Measurements from ENCODE around the gene SLC13A4. TPM values are rescaled to one million over a fixed set of nuclear protein-coding genes. Genes with fewer than 3 reads are reported as not detected.

The SLC13A4 gene
- total and polyA plus RNA-seq, 2 of the 13 experiments (the other 11 are each of a cell fraction or from before 2014, with no cell fraction given): 0.04 TPM; not detected in 1

GRCh38 chr7:135726276-135726788 is 1.7 kb downstream of the SLC13A4 start (continued):
- TF ChIP-seq ZNF546 (CRISPR knock-in tag; conservative IDR thresholded peaks at IDR 0.05): no peak

- no peak for ATAC-seq
- H3K4me1 ChIP-seq (ENCODE audit: insufficient read depth, low read length): 0 out of 2 replicates have a peak, but pooled peaks cover 10% of the 10 kb centered on the region
- POLR2A ChIA-PET: no interaction called here
- intact Hi-C loops (cut with micrococcal nuclease; ENCODE audit: unreplicated experiment): no loop called here
- DNase-seq (ENCODE audit: low spot score): no peak
- no peak overlapping the region for H3K27ac ChIP-seq (ENCODE audit: extremely low read length, insufficient read depth, low read length)
- no peak overlapping the region for H3K4me3 ChIP-seq (replicated peaks in 1 of 3; ENCODE audit: insufficient read depth in 1 of 3, low read depth in 2 of 3, low read length in 3 of 3)
- H3K79me2 ChIP-seq (ENCODE audit: insufficient read depth, low read length): no peaks in the 10 kb centered on the region
- peaks cover 3 to 45% of the 10 kb centered on the region in 2 experiments for H3K27me3 ChIP-seq (ENCODE audit: control insufficient read depth in 1 of 2, insufficient read depth in 2 of 2, low read length in 2 of 2)
- CTCF ChIA-PET (ENCODE audit: low intra/inter-chr PET ratio, low total read pairs): no interaction called here
- H3K4me2 ChIP-seq (ENCODE audit: low read depth, low read length): no peak overlapping the region
- H4K20me1 ChIP-seq (ENCODE audit: insufficient read depth, low read length): no peaks in the 10 kb centered on the region
- H2AFZ ChIP-seq (ENCODE audit: low read length): no peak overlapping the region
- no peak overlapping the region for H3K9ac ChIP-seq (ENCODE audit: insufficient read depth, low read depth, low read length)
- in situ Hi-C loops (cut with HindIII; ENCODE audit: extremely low pct_ligation_motif_present, low pct_unique_long_range_greater_than_20kb): no loop called here
- H3K9me3 ChIP-seq (ENCODE audit: low read length): no peaks in the 10 kb centered on the region
- 0% methylated on average over 6 of the region's 7 CpGs for WGBS (ENCODE audit: low lambda C conversion rate)
- no TSS peak for BruUV-seq (replicated peaks)
- no peak for FAIRE-seq
- no peaks in the 10 kb centered on the region for H3K36me3 ChIP-seq (replicated peaks in 1 of 2; ENCODE audit: control insufficient read depth in 1 of 2, insufficient read depth in 2 of 2, low read length in 2 of 2)
- TF ChIP-seq FLYWCH1 (CRISPR knock-in tag; IDR thresholded peaks at IDR 0.05): no peak
- TF ChIP-seq ZNF557 (CRISPR knock-in tag; IDR thresholded peaks at IDR 0.05): no peak
- no peak for TF ChIP-seq PRDM10 (CRISPR knock-in tag; IDR thresholded peaks at IDR 0.05; ENCODE audit: low read depth)
- TF ChIP-seq SRY (CRISPR knock-in tag; IDR thresholded peaks at IDR 0.05): no peak
- TF ChIP-seq RERE (CRISPR knock-in tag; IDR thresholded peaks at IDR 0.05; ENCODE audit: low read depth): no peak
- TF ChIP-seq ZNF101 (CRISPR knock-in tag; IDR thresholded peaks at IDR 0.05; ENCODE audit: borderline replicate concordance, low read depth): no peak
- TF ChIP-seq ONECUT2 (CRISPR knock-in tag; IDR thresholded peaks at IDR 0.05): no peak
- no peak for TF ChIP-seq ZNF251 (CRISPR knock-in tag; IDR thresholded peaks at IDR 0.05)
- no peak for TF ChIP-seq PREB (CRISPR knock-in tag; IDR thresholded peaks at IDR 0.05)
Observed at GRCh38 chr7:135723411-135723810, 4.6 kb downstream of the SLC13A4 start.

Data from HepG2 (cell line).